Neural cell (in vitro differentiated cells): Measurements from ENCODE around the gene GABRR1.
A peak's percentile ranks its signal among the peaks of the same experiment; 100 is the strongest.

Source experiments
- CTCF ChIP-seq: fragments of 450-650 bp; IDR thresholded peaks from 2 replicates; pipeline ENCODE4 v1.5.1; 2014; ENCODE audit warnings: antibody characterized with exemption, mild to moderate bottlenecking, moderate library complexity; ENCODE audit not compliant: poor library complexity, severe bottlenecking
- POLR2AphosphoS5 ChIP-seq: IDR thresholded peaks from 2 replicates; pipeline ENCODE4 v1.6.1; 2012
- TAF1 ChIP-seq: IDR thresholded peaks from 2 replicates; pipeline ENCODE4 v1.6.1; 2012; ENCODE audit warnings: low read depth

DNA sequence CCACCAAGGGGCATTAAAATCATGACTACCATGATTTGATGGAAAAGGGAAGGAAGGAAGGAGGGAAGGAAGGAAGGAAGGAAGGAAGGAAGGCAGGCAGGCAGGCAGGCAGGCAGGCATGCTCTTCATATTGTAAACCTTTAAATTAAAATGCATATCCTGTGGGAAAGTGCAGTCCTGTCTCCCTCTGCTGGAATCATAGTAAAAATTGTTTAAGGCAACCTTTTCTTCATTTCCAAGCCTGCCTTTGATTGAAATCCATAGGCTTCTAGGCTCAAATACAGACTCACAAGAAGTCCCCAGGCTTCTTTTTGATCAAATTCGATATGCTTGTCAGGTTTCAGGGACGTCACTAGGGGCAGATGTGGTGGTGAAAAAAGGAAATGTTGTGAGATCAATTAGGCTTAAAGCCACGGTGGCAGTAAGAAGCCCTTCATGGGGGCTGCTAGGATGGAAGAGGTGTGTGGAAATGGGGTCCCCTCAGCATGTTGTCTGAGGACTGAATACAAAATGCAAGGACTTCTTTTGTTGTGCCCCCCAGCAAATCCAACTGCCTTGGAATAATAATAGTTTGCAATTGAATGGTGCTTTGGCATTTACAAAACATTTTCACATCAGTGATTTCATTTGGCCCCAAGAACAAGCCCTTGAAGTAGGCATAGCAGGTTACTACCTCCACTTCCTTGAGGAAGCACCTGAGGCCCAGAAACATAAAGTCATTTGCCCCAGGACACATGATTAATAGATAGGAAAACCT is 25.6 kb upstream of the GABRR1 start:
- TF ChIP-seq CTCF (peak; percentile 88), TAF1 (no peak), POLR2AphosphoS5 (no peak)
